Measurements from ENCODE around the gene SMIM29. TPM values are rescaled to one million over a fixed set of nuclear protein-coding genes. Genes with fewer than 3 reads are reported as not detected.
A peak's percentile ranks its signal among the peaks of the same experiment; 100 is the strongest.

Gene SMIM29
- total RNA-seq, 1 experiment from 2014 or later = 5.4 TPM

GRCh38 chr6:34246563-34247391 lies 2.0 kb downstream of the SMIM29 start:
- H3K9ac ChIP-seq (ENCODE audit: extremely low read depth, insufficient read length, low read length) = no peak overlapping the region
- no peak overlapping the region for H3T11ph ChIP-seq (ENCODE audit: low read length)
- no peak overlapping the region for H4K91ac ChIP-seq (ENCODE audit: insufficient read length, low read depth, low read length)
- H3K23ac ChIP-seq (ENCODE audit: insufficient read length, low read depth, low read length) = no peak overlapping the region
- peak; percentile 89 for DNase-seq
- no peaks in the 10 kb centered on the region for H4K20me1 ChIP-seq (ENCODE audit: control insufficient read depth, insufficient read depth, insufficient read length)
- peaks cover 9% of the 10 kb centered on the region; the same call in 1 of the 2 replicates for H3K27me3 Mint-ChIP-seq (ENCODE audit: low read depth)
- no peak overlapping the region for H2BK15ac ChIP-seq (ENCODE audit: low read depth, low read length)
- H2AFZ ChIP-seq (ENCODE audit: low read length) = no peak overlapping the region
- no peak overlapping the region for H2BK5ac ChIP-seq (ENCODE audit: insufficient read length, low read length)
- H3K56ac ChIP-seq (ENCODE audit: insufficient read length, low read depth, low read length) = no peak overlapping the region
- H3K79me1 ChIP-seq (ENCODE audit: insufficient read depth, low read depth, low read length, poor library complexity, severe bottlenecking) = peaks cover 3% of the 10 kb centered on the region
- H3K9me3 ChIP-seq (ENCODE audit: control insufficient read depth, low read depth, low read length) = no peaks in the 10 kb centered on the region
- no peak overlapping the region for H2BK12ac ChIP-seq (ENCODE audit: insufficient read length, low read depth, low read length)
- no peak overlapping the region for H3K18ac ChIP-seq (ENCODE audit: insufficient read length, low read depth, low read length)
- H3K36me3 Mint-ChIP-seq (ENCODE audit: insufficient read depth in 1 of 3, low read depth in 3 of 3) = peaks cover 28 to 45% (median 37%) of the 10 kb centered on the region in 3 experiments
- H4K8ac ChIP-seq (replicated peaks; ENCODE audit: insufficient read length, low read depth, low read length) = no peak overlapping the region
- H3K79me2 ChIP-seq (ENCODE audit: insufficient read depth, low read length) = no peaks in the 10 kb centered on the region
- no peak overlapping the region for H3K4ac ChIP-seq (ENCODE audit: low read depth, low read length)
- peaks cover 4% of the 10 kb centered on the region for H3K23me2 ChIP-seq (ENCODE audit: insufficient read length, low read depth, low read length, poor library complexity, severe bottlenecking)
- no peak overlapping the region for H3K14ac ChIP-seq (ENCODE audit: insufficient read depth, low read length)
- peak overlapping the region in 2 of 3 experiments; percentile 85 to 93; a peak in 4 of 7 replicates for H3K27ac Mint-ChIP-seq
- H4K5ac ChIP-seq (ENCODE audit: insufficient read length, low read depth, low read length) = no peak overlapping the region
- no peak overlapping the region for H3K27ac ChIP-seq (ENCODE audit: insufficient read length, low read depth, low read length)
- no peaks in the 10 kb centered on the region for H3K27me3 ChIP-seq (ENCODE audit: insufficient read depth, low read length)
- TF ChIP-seq, protein P1, sequence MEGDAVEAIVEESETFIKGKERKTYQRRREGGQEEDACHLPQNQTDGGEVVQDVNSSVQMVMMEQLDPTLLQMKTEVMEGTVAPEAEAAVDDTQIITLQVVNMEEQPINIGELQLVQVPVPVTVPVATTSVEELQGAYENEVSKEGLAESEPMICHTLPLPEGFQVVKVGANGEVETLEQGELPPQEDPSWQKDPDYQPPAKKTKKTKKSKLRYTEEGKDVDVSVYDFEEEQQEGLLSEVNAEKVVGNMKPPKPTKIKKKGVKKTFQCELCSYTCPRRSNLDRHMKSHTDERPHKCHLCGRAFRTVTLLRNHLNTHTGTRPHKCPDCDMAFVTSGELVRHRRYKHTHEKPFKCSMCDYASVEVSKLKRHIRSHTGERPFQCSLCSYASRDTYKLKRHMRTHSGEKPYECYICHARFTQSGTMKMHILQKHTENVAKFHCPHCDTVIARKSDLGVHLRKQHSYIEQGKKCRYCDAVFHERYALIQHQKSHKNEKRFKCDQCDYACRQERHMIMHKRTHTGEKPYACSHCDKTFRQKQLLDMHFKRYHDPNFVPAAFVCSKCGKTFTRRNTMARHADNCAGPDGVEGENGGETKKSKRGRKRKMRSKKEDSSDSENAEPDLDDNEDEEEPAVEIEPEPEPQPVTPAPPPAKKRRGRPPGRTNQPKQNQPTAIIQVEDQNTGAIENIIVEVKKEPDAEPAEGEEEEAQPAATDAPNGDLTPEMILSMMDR (conservative IDR thresholded peaks at IDR 0.05) = peak; percentile 58
- no CpG with 5 or more reads among the region's 8 CpGs for WGBS (ENCODE audit: extremely low coverage, insufficient read length, low lambda C conversion rate)
- no peak overlapping the region for H2AK5ac ChIP-seq (ENCODE audit: insufficient read length, low read length)
- peaks cover 45 to 51% of the 10 kb centered on the region in 2 experiments for H3K4me1 Mint-ChIP-seq
- no peak overlapping the region for H3K4me2 ChIP-seq (ENCODE audit: insufficient read depth, insufficient read length, low read length)
- H3K9me3 Mint-ChIP-seq = no peaks in the 10 kb centered on the region
- no peak overlapping the region for H2BK20ac ChIP-seq (ENCODE audit: low read depth, low read length, poor library complexity, severe bottlenecking)
- peak overlapping the region in 1 of 2 experiments; percentile 18; a peak in 1 of 5 replicates for H3K4me3 Mint-ChIP-seq
- H3K4me1 ChIP-seq (ENCODE audit: insufficient read depth, low read length) = no peaks in the 10 kb centered on the region
- no peak overlapping the region for H2BK120ac ChIP-seq (ENCODE audit: low read depth, low read length, poor library complexity, severe bottlenecking)
